ENCODE measurements around the gene ACTMAP. TPM values are rescaled to one million over a fixed set of nuclear protein-coding genes. Genes with fewer than 3 reads are reported as not detected.

The ACTMAP gene
- total RNA-seq, 2 experiments from 2014 or later, result 5.0 to 54.8 TPM

GRCh38 chr19:40763526-40763925 lies 13.2 kb upstream of the ACTMAP start:
- TF ChIP-seq CTCF (conservative IDR thresholded peaks at IDR 0.05; ENCODE audit: low read length) (no peak), EZH2phosphoT487 (IDR thresholded peaks at IDR 0.05; ENCODE audit: borderline replicate concordance, low read depth, low read length) (no peak)
- H3K4me2 ChIP-seq (ENCODE audit: low read length), result no peak overlapping the region
- CTCF ChIA-PET (ENCODE audit: unreplicated experiment), result no interaction called here

DNA sequence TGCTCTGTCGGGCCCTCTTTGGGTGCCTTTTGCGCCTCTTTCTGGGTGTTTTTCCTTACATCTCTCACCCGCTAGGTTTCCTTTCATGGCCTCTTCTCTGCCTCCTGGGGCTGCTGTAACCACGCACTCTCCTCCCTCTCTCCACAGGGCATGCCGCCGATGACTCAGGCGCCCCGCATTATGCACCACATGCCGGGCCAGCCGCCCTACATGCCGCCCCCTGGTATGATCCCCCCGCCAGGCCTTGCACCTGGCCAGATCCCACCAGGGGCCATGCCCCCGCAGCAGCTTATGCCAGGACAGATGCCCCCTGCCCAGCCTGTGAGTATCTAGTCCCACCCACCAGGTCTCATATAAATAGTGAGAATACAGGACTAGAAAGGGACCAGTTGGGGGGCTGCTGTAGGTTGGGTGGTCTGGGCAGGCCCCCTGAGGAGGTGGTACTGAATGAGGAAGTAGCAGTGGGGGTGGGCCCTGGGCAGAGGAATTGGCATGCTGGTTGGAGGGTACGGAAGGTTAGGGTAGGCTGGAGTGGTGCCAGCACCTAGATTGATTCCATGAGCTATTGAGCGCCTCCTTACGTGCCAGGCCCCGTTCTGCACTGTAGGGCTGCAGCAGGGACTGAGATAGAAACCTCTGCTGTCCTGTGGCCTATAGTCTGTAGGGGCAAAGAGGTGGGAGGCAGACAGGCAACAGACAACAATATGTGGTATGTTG lies 12.6 kb upstream of the ACTMAP start:
- no peak for DNase-seq (ENCODE audit: low spot score)
- no peaks in the 10 kb centered on the region for H3K9me2 ChIP-seq (ENCODE audit: insufficient read depth, low read length)
- intact Hi-C loops (cut with micrococcal nuclease; ENCODE audit: unreplicated experiment), result no loop called here
- H4K20me1 ChIP-seq (ENCODE audit: insufficient read depth, low read length), result no peaks in the 10 kb centered on the region; the same call in 1 of the 2 replicates
- H2AFZ ChIP-seq (ENCODE audit: low read length), result no peak overlapping the region
- peaks cover 100% of the 10 kb centered on the region for H3K36me3 ChIP-seq (ENCODE audit: insufficient read depth, low read length)
- BruUV-seq (replicated peaks), result no TSS peak
- H3K79me2 ChIP-seq (ENCODE audit: insufficient read depth, low read depth, low read length), result peaks cover 22% of the 10 kb centered on the region
- H3K4me1 ChIP-seq (ENCODE audit: insufficient read depth, low read length, poor library complexity, severe bottlenecking), result no peaks in the 10 kb centered on the region
- POLR2A ChIA-PET, result no interaction called here
- CTCF ChIA-PET (ENCODE audit: unreplicated experiment), result no interaction called here
- TF ChIP-seq EZH2phosphoT487 (IDR thresholded peaks at IDR 0.05; ENCODE audit: borderline replicate concordance, low read depth, low read length), result no peak
- TF ChIP-seq CTCF (conservative IDR thresholded peaks at IDR 0.05; ENCODE audit: low read length), result no peak
- H3K4me3 ChIP-seq (ENCODE audit: low read depth, low read length, poor library complexity, severe bottlenecking), result no peak overlapping the region
- no peak overlapping the region for H3K4me2 ChIP-seq (ENCODE audit: low read length)
- H3K9me3 ChIP-seq (ENCODE audit: low read length), result no peaks in the 10 kb centered on the region
- H3K27ac ChIP-seq (ENCODE audit: low read depth, low read length, poor library complexity, severe bottlenecking), result no peak overlapping the region

More at GRCh38 chr19:40763526-40763925, 13.2 kb upstream of the ACTMAP start:
- Histone ChIP-seq H3K79me2 (ENCODE audit: insufficient read depth, low read depth, low read length) (peaks cover 16% of the 10 kb centered on the region), H4K20me1 (ENCODE audit: insufficient read depth, low read length) (no peaks in the 10 kb centered on the region; the same call in 1 of the 2 replicates), H3K36me3 (ENCODE audit: insufficient read depth, low read length) (peaks cover 96% of the 10 kb centered on the region), H3K9me3 (ENCODE audit: low read length) (no peaks in the 10 kb centered on the region), H2AFZ (ENCODE audit: low read length) (no peak overlapping the region), H3K4me1 (ENCODE audit: insufficient read depth, low read length, poor library complexity, severe bottlenecking) (no peaks in the 10 kb centered on the region), H3K4me3 (ENCODE audit: low read depth, low read length, poor library complexity, severe bottlenecking) (no peak overlapping the region), H3K9me2 (ENCODE audit: insufficient read depth, low read length) (no peaks in the 10 kb centered on the region), H3K27ac (ENCODE audit: low read depth, low read length, poor library complexity, severe bottlenecking) (no peak overlapping the region)
- intact Hi-C loops (cut with micrococcal nuclease; ENCODE audit: unreplicated experiment), result no loop called here
- no TSS peak for BruUV-seq (replicated peaks)
- no peak for DNase-seq (ENCODE audit: low spot score)
- POLR2A ChIA-PET, result no interaction called here

- Histone ChIP-seq H3K79me2 (ENCODE audit: insufficient read depth, low read depth, low read length) (peaks cover 55% of the 10 kb centered on the region), H3K9me3 (ENCODE audit: low read length) (no peaks in the 10 kb centered on the region), H3K4me1 (ENCODE audit: insufficient read depth, low read length, poor library complexity, severe bottlenecking) (peaks cover 25% of the 10 kb centered on the region), H3K4me2 (ENCODE audit: low read length) (no peak overlapping the region), H3K9me2 (ENCODE audit: insufficient read depth, low read length) (no peaks in the 10 kb centered on the region), H3K4me3 (ENCODE audit: low read depth, low read length, poor library complexity, severe bottlenecking) (no peak overlapping the region), H2AFZ (ENCODE audit: low read length) (no peak overlapping the region), H3K36me3 (ENCODE audit: insufficient read depth, low read length) (peaks cover 98% of the 10 kb centered on the region), H3K27ac (ENCODE audit: low read depth, low read length, poor library complexity, severe bottlenecking) (no peak overlapping the region), H4K20me1 (ENCODE audit: insufficient read depth, low read length) (peaks cover 17% of the 10 kb centered on the region)
- ChIA-PET POLR2A (no interaction called here), CTCF (ENCODE audit: unreplicated experiment) (no interaction called here)
- intact Hi-C loops (cut with micrococcal nuclease; ENCODE audit: unreplicated experiment), result no loop called here
- TF ChIP-seq EZH2phosphoT487 (IDR thresholded peaks at IDR 0.05; ENCODE audit: borderline replicate concordance, low read depth, low read length) (no peak), CTCF (conservative IDR thresholded peaks at IDR 0.05; ENCODE audit: low read length) (no peak)
- no peak for DNase-seq (ENCODE audit: low spot score)
- BruUV-seq (replicated peaks), result no TSS peak
Measured at GRCh38 chr19:40759352-40759751, 9.1 kb upstream of the ACTMAP start.

Data from OCI-LY7 (cell line).